HEK293T (cell line): ENCODE results near the gene MAP4K5.

Experiments used
- BHLHE40 ChIP-seq: fragments of 450-650 bp; IDR thresholded peaks from 2 replicates; pipeline ENCODE4 v1.6.1; 2016; ENCODE audit warnings: mild to moderate bottlenecking, moderate library complexity, borderline replicate concordance
- ELF4 ChIP-seq: fragments of 450-650 bp; IDR thresholded peaks from 2 replicates; pipeline ENCODE4 v1.6.1; 2017; ENCODE audit warnings: antibody characterized with exemption
- FOXA1 ChIP-seq: fragments of 450-650 bp; IDR thresholded peaks from 2 replicates; pipeline ENCODE4 v1.6.1; 2016; ENCODE audit warnings: mild to moderate bottlenecking
- FOXK2 ChIP-seq: fragments of 450-650 bp; IDR thresholded peaks from 2 replicates; pipeline ENCODE4 v1.6.1; 2016; ENCODE audit warnings: mild to moderate bottlenecking
- FOXM1 ChIP-seq: fragments of 450-650 bp; IDR thresholded peaks from 2 replicates; pipeline ENCODE4 v1.6.1; 2017; ENCODE audit warnings: mild to moderate bottlenecking, borderline replicate concordance
- HDGF ChIP-seq: fragments of 450-650 bp; IDR thresholded peaks from 2 replicates; pipeline ENCODE4 v1.6.1; 2017; ENCODE audit warnings: antibody characterized with exemption, borderline replicate concordance
- LEF1 ChIP-seq: fragments of 450-650 bp; IDR thresholded peaks from 2 replicates; pipeline ENCODE4 v1.6.1; 2017; ENCODE audit warnings: mild to moderate bottlenecking, borderline replicate concordance
- NFRKB ChIP-seq: fragments of 450-650 bp; IDR thresholded peaks from 2 replicates; pipeline ENCODE4 v1.6.1; 2016; ENCODE audit warnings: mild to moderate bottlenecking, moderate library complexity
- SP1 ChIP-seq: fragments of 450-650 bp; IDR thresholded peaks from 2 replicates; pipeline ENCODE4 v1.6.1; 2017
- SUZ12 ChIP-seq: fragments of 450-650 bp; IDR thresholded peaks from 2 replicates; pipeline ENCODE4 v1.6.1; 2016; ENCODE audit warnings: mild to moderate bottlenecking
- TARDBP ChIP-seq: fragments of 450-650 bp; IDR thresholded peaks from 2 replicates; pipeline ENCODE4 v1.6.1; 2016

DNA sequence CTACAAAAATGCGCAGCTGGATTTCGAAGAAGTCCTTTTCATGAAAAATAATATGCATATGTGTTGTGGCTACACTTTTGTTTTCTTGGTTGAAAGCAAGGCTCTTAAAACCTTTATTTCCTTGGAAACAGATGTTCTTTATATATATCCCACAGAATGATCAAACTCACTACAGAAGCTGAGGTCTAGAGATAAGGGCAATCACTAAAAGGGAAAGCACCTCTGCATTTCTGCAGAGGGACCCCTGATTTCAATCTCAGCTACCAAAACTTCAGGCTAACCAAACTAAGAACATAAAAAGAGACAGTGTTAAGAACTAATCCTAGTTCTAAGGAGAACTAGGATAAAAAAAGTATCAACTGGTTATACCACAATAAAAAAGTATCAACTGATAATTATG lies 70.3 kb downstream of the MAP4K5 start:
- TF ChIP-seq HDGF (no peak), NFRKB (no peak), SP1 (no peak), FOXA1 (no peak), TARDBP (no peak), BHLHE40 (no peak), SUZ12 (no peak), ELF4 (no peak), FOXM1 (no peak), FOXK2 (no peak), LEF1 (no peak)
